Measurements from ENCODE around the gene NTF3. TPM values are rescaled to one million over a fixed set of nuclear protein-coding genes. Genes with fewer than 3 reads are reported as not detected.
A peak's percentile ranks its signal among the peaks of the same experiment; 100 is the strongest.

The NTF3 gene
- total and polyA plus RNA-seq, 9 of the 15 experiments (the other 6 are each of a cell fraction or from before 2014, with no cell fraction given) = not detected

GRCh38 chr12:5459051-5459782 is 27.3 kb downstream of the NTF3 start:
- Histone ChIP-seq H4K20me1 (replicated peaks; ENCODE audit: control insufficient read depth, insufficient read depth, low read length) (no peaks in the 10 kb centered on the region), H3K9ac (ENCODE audit: insufficient read depth in 1 of 2, low read depth in 2 of 2, low read length in 2 of 2) (no peak overlapping the region), H3K27me3 (ENCODE audit: control insufficient read depth in 2 of 2, insufficient read depth in 2 of 2, low read length in 2 of 2) (no peaks in the 10 kb centered on the region; a peak in 1 of 5 replicates), H3K27ac (ENCODE audit: extremely low read depth, low read depth, low read length) (no peak overlapping the region), H3K4me2 (ENCODE audit: insufficient read depth, low read length) (no peak overlapping the region), H3K36me3 (ENCODE audit: control insufficient read depth, insufficient read depth, low read length) (no peaks in the 10 kb centered on the region), H3K9me1 (ENCODE audit: control insufficient read depth, insufficient read depth, low read length) (no peaks in the 10 kb centered on the region), H3K79me2 (ENCODE audit: control insufficient read depth, insufficient read depth, low read length) (no peaks in the 10 kb centered on the region), H2AFZ (ENCODE audit: low read depth, low read length) (no peak overlapping the region), H3K4me3 (no peak overlapping the region), H3K4me1 (replicated peaks in 1 of 2; ENCODE audit: control insufficient read depth in 2 of 2, insufficient read depth in 2 of 2, low read length in 2 of 2) (peaks cover 0 to 2% of the 10 kb centered on the region in 2 experiments; a peak in 1 of 5 replicates), H3K9me3 (replicated peaks; ENCODE audit: control insufficient read depth, insufficient read depth, low read depth, low read length) (no peaks in the 10 kb centered on the region)
- intact Hi-C loops (cut with micrococcal nuclease) = no loop called here
- DNase-seq (ENCODE audit: extremely low read depth in 1 of 4, low spot score in 3 of 4) (peak in 1 of 4 experiments; percentile 9), FAIRE-seq (no peak), ATAC-seq (no peak)
- CTCF ChIA-PET (ENCODE audit: low intra/inter-chr PET ratio) = no interaction called here
- WGBS (ENCODE audit: insufficient coverage, low coverage, missing lambda C conversion rate) = 0% methylated on average over 9 of the region's 10 CpGs
- POLR2A ChIA-PET = no interaction called here
- in situ Hi-C loops (cut with MboI) = no loop called here
- no TSS peak for BruUV-seq (replicated peaks)
- no peak for TF ChIP-seq ETS2 (tag; IDR thresholded peaks at IDR 0.05; ENCODE audit: borderline replicate concordance, poor library complexity, severe bottlenecking)
- TF ChIP-seq JUND (IDR thresholded peaks at IDR 0.05; ENCODE audit: borderline replicate concordance, low read depth, low read length) = peak; percentile 42; the same call in 1 of the 2 replicates
- peak; percentile 43; the same call in 2 of the 3 replicates for TF ChIP-seq JUND (tag; IDR thresholded peaks at IDR 0.05; ENCODE audit: borderline replicate concordance, low read depth, low read length)
- TF ChIP-seq CHAMP1 (IDR thresholded peaks at IDR 0.05) = no peak
- no peak for TF ChIP-seq RBM25 (IDR thresholded peaks at IDR 0.05; ENCODE audit: low read depth, low read length, severe bottlenecking)
- TF ChIP-seq CTBP1 (IDR thresholded peaks at IDR 0.05; ENCODE audit: borderline replicate concordance) = peak; percentile 31; the same call in 1 of the 2 replicates
- no peak for TF ChIP-seq FIP1L1 (IDR thresholded peaks at IDR 0.05; ENCODE audit: low read depth, low read length, poor library complexity, severe bottlenecking)
- no peak for TF ChIP-seq ZNF518B (CRISPR knock-in tag; IDR thresholded peaks at IDR 0.05)
- TF ChIP-seq SMAD1 (IDR thresholded peaks at IDR 0.05; ENCODE audit: low read depth, low read length, partially characterized antibody) = no peak
- no peak for TF ChIP-seq NFRKB (IDR thresholded peaks at IDR 0.05; ENCODE audit: low read depth)
- TF ChIP-seq CEBPB (tag; IDR thresholded peaks at IDR 0.05) = peak; percentile 27; the same call in 1 of the 2 replicates
- TF ChIP-seq CHD1 (IDR thresholded peaks at IDR 0.05; ENCODE audit: low read length) = no peak
- TF ChIP-seq NCOA6 (IDR thresholded peaks at IDR 0.05) = no peak
- TF ChIP-seq ZNF316 (IDR thresholded peaks at IDR 0.05) = no peak
- TF ChIP-seq SOX6 (IDR thresholded peaks at IDR 0.05) = no peak
- 0 out of 4 replicates have a peak, but pooled peaks of 1 of the 2 experiments have one; percentile 19 for TF ChIP-seq RCOR1 (IDR thresholded peaks at IDR 0.05; ENCODE audit: borderline replicate concordance in 1 of 2, low read depth in 2 of 2, low read length in 2 of 2)
- TF ChIP-seq SMARCA4 (IDR thresholded peaks at IDR 0.05) = no peak

All from K562 (cell line).